ENCODE measurements around the gene PLCB3.

Gene PLCB3

GRCh38 chr11:64225608-64226506 is 25.5 kb upstream of the PLCB3 start, which contains the start of the genes NUDT22 and TRPT1:
TSS of gene NUDT22 (plus strand) at chr11:64226274. CDS start at chr11:64226653, 379 bp downstream.
TSS of gene TRPT1 (minus strand) at chr11:64226186. CDS start at chr11:64225860, 326 bp downstream.
- peak; percentile 76 to 88 for DNase-seq (ENCODE audit: low spot score in 2 of 2)
- peak; percentile 68 for ATAC-seq (replicated peaks; ENCODE audit: extremely low read depth, poor library complexity, severe bottlenecking)
- H3K4me3 Mint-ChIP-seq: peak within 1 kb of the TSS; percentile 88

GRCh38 chr11:64226507-64227051 is 24.8 kb upstream of the PLCB3 start:
- no peaks in the 10 kb centered on the region for H3K27me3 Mint-ChIP-seq
- no peak for DNase-seq (ENCODE audit: low spot score in 2 of 2)
- H3K4me3 Mint-ChIP-seq: peak overlapping the region; percentile 88
- H3K9me3 Mint-ChIP-seq: no peaks in the 10 kb centered on the region
- H3K27ac Mint-ChIP-seq (ENCODE audit: low read depth): peak overlapping the region; percentile 91
- H3K4me1 Mint-ChIP-seq: peaks cover 36% of the 10 kb centered on the region
- H3K36me3 Mint-ChIP-seq (ENCODE audit: insufficient read depth): peaks cover 18% of the 10 kb centered on the region
- ATAC-seq (replicated peaks; ENCODE audit: extremely low read depth, poor library complexity, severe bottlenecking): peak; percentile 44

More at GRCh38 chr11:64225608-64226506, 25.5 kb upstream of the PLCB3 start, which contains the start of the genes NUDT22 and TRPT1:
- Mint-ChIP-seq H3K9me3 (no peaks in the 10 kb centered on the region), H3K27ac (ENCODE audit: low read depth) (peak within 1 kb of the TSS; percentile 91), H3K36me3 (ENCODE audit: insufficient read depth) (peaks cover 23% of the 10 kb centered on the region), H3K4me1 (peaks cover 35% of the 10 kb centered on the region), H3K27me3 (no peaks in the 10 kb centered on the region)

GRCh38 chr11:64227405-64227956 is 23.8 kb upstream of the PLCB3 start:
- DNase-seq (ENCODE audit: low spot score in 2 of 2): no peak
- Mint-ChIP-seq H3K4me3 (peak overlapping the region; percentile 88), H3K27me3 (no peaks in the 10 kb centered on the region), H3K4me1 (peaks cover 43% of the 10 kb centered on the region), H3K9me3 (no peaks in the 10 kb centered on the region), H3K36me3 (ENCODE audit: insufficient read depth) (peaks cover 15% of the 10 kb centered on the region), H3K27ac (ENCODE audit: low read depth) (peak overlapping the region; percentile 91)
- ATAC-seq (replicated peaks; ENCODE audit: extremely low read depth, poor library complexity, severe bottlenecking): no peak

GRCh38 chr11:64229090-64229743 is 22.1 kb upstream of the PLCB3 start:
- Mint-ChIP-seq H3K36me3 (ENCODE audit: insufficient read depth) (peaks cover 11% of the 10 kb centered on the region), H3K9me3 (no peaks in the 10 kb centered on the region), H3K27ac (ENCODE audit: low read depth) (no peak overlapping the region), H3K27me3 (no peaks in the 10 kb centered on the region), H3K4me3 (peak overlapping the region; percentile 88), H3K4me1 (peaks cover 43% of the 10 kb centered on the region)
- DNase-seq (ENCODE audit: low spot score in 2 of 2): no peak
- ATAC-seq (replicated peaks; ENCODE audit: extremely low read depth, poor library complexity, severe bottlenecking): no peak

- Mint-ChIP-seq H3K27ac (ENCODE audit: low read depth) (peak overlapping the region; percentile 95), H3K4me1 (peaks cover 43% of the 10 kb centered on the region), H3K4me3 (peak overlapping the region; percentile 85), H3K27me3 (no peaks in the 10 kb centered on the region), H3K36me3 (ENCODE audit: insufficient read depth) (peaks cover 9% of the 10 kb centered on the region), H3K9me3 (no peaks in the 10 kb centered on the region)
- no peak for ATAC-seq (replicated peaks; ENCODE audit: extremely low read depth, poor library complexity, severe bottlenecking)
- DNase-seq (ENCODE audit: low spot score in 2 of 2): no peak
Measured at GRCh38 chr11:64229744-64230170, 21.6 kb upstream of the PLCB3 start.

GRCh38 chr11:64230171-64230984 is 21.0 kb upstream of the PLCB3 start, which contains the start of gene DNAJC4:
TSS of gene DNAJC4 (plus strand) at chr11:64230548. CDS start at chr11:64230855, 307 bp downstream.
- Mint-ChIP-seq H3K9me3 (no peaks in the 10 kb centered on the region), H3K27ac (ENCODE audit: low read depth) (peak within 1 kb of the TSS; percentile 95), H3K36me3 (ENCODE audit: insufficient read depth) (peaks cover 6% of the 10 kb centered on the region), H3K27me3 (no peaks in the 10 kb centered on the region), H3K4me3 (peak within 1 kb of the TSS; percentile 85), H3K4me1 (peaks cover 44% of the 10 kb centered on the region)
- DNase-seq (ENCODE audit: low spot score in 2 of 2) (peak; percentile 80), ATAC-seq (replicated peaks; ENCODE audit: extremely low read depth, poor library complexity, severe bottlenecking) (peak; percentile 47)

- no peaks in the 10 kb centered on the region for H3K9me3 Mint-ChIP-seq
- H3K27me3 Mint-ChIP-seq: no peaks in the 10 kb centered on the region
- H3K4me1 Mint-ChIP-seq: peaks cover 42% of the 10 kb centered on the region
- ATAC-seq (replicated peaks; ENCODE audit: extremely low read depth, poor library complexity, severe bottlenecking) (no peak), DNase-seq (ENCODE audit: low spot score in 2 of 2) (no peak)
- peak overlapping the region; percentile 85 for H3K4me3 Mint-ChIP-seq
- peaks cover 10% of the 10 kb centered on the region for H3K36me3 Mint-ChIP-seq (ENCODE audit: insufficient read depth)
- peak overlapping the region; percentile 41 for H3K27ac Mint-ChIP-seq (ENCODE audit: low read depth)
Measured at GRCh38 chr11:64230985-64231365, 20.4 kb upstream of the PLCB3 start.

GRCh38 chr11:64231546-64231945 is 19.8 kb upstream of the PLCB3 start:
- H3K27ac Mint-ChIP-seq (ENCODE audit: low read depth): peak overlapping the region; percentile 41
- no peaks in the 10 kb centered on the region for H3K9me3 Mint-ChIP-seq
- peak overlapping the region; percentile 85 for H3K4me3 Mint-ChIP-seq
- ATAC-seq (replicated peaks; ENCODE audit: extremely low read depth, poor library complexity, severe bottlenecking) (no peak), DNase-seq (ENCODE audit: low spot score in 2 of 2) (no peak)
- H3K27me3 Mint-ChIP-seq: no peaks in the 10 kb centered on the region
- H3K36me3 Mint-ChIP-seq (ENCODE audit: insufficient read depth): peaks cover 9% of the 10 kb centered on the region
- peaks cover 41% of the 10 kb centered on the region for H3K4me1 Mint-ChIP-seq

- no peaks in the 10 kb centered on the region for H3K27me3 Mint-ChIP-seq
- H3K4me3 Mint-ChIP-seq: peak overlapping the region; percentile 85
- ATAC-seq (replicated peaks; ENCODE audit: extremely low read depth, poor library complexity, severe bottlenecking) (no peak), DNase-seq (ENCODE audit: low spot score in 2 of 2) (no peak)
- H3K9me3 Mint-ChIP-seq: no peaks in the 10 kb centered on the region
- peak overlapping the region; percentile 13 for H3K27ac Mint-ChIP-seq (ENCODE audit: low read depth)
- peaks cover 8% of the 10 kb centered on the region for H3K36me3 Mint-ChIP-seq (ENCODE audit: insufficient read depth)
- H3K4me1 Mint-ChIP-seq: peaks cover 33% of the 10 kb centered on the region
Measured at GRCh38 chr11:64232182-64232966, 19.0 kb upstream of the PLCB3 start.

GRCh38 chr11:64232967-64233315 is 18.4 kb upstream of the PLCB3 start:
- peak overlapping the region; percentile 85 for H3K4me3 Mint-ChIP-seq
- no peak for ATAC-seq (replicated peaks; ENCODE audit: extremely low read depth, poor library complexity, severe bottlenecking)
- H3K27me3 Mint-ChIP-seq: no peaks in the 10 kb centered on the region
- H3K27ac Mint-ChIP-seq (ENCODE audit: low read depth): no peak overlapping the region
- H3K9me3 Mint-ChIP-seq: no peaks in the 10 kb centered on the region
- DNase-seq (ENCODE audit: low spot score in 2 of 2): no peak
- peaks cover 8% of the 10 kb centered on the region for H3K36me3 Mint-ChIP-seq (ENCODE audit: insufficient read depth)
- peaks cover 27% of the 10 kb centered on the region for H3K4me1 Mint-ChIP-seq

- H3K27ac Mint-ChIP-seq (ENCODE audit: low read depth): peak within 1 kb of the TSS; percentile 10
Measured at GRCh38 chr11:64233913-64234586, 17.3 kb upstream of the PLCB3 start, which contains the start of gene VEGFB. TSS of gene VEGFB (plus strand) at chr11:64234584. CDS start at chr11:64234834, 250 bp downstream.

More at GRCh38 chr11:64233913-64234586, 17.3 kb upstream of the PLCB3 start, which contains the start of gene VEGFB:
- Mint-ChIP-seq H3K9me3 (no peaks in the 10 kb centered on the region), H3K4me1 (peaks cover 27% of the 10 kb centered on the region), H3K36me3 (ENCODE audit: insufficient read depth) (peaks cover 10% of the 10 kb centered on the region), H3K4me3 (peak within 1 kb of the TSS; percentile 85), H3K27me3 (no peaks in the 10 kb centered on the region)
- DNase-seq (ENCODE audit: low spot score in 2 of 2): no peak
- peak; percentile 25 for ATAC-seq (replicated peaks; ENCODE audit: extremely low read depth, poor library complexity, severe bottlenecking)

Data from central memory CD8-positive, alpha-beta T cell (primary cell).